Ovary (tissue), 3 donors: ENCODE results near the gene ALPG.

Experiments used
- POLR2A ChIP-seq: fragments of 450-650 bp; IDR thresholded peaks from one replicate; pipeline ENCODE4 v1.6.1; 2017; ENCODE audit warnings: antibody characterized with exemption, mild to moderate bottlenecking, moderate library complexity
- TF ChIP-seq, protein P1 (sequence below), 3 donors: fragments of 450-650 bp in 2 of 3; fragments of 200-600 bp in 1 of 3; IDR thresholded peaks; one replicate each; pipeline versions ENCODE4 v1.5.1 to v1.8.0; 2016 to 2022; ENCODE audit warnings: antibody characterized with exemption in 3 of 3, mild to moderate bottlenecking in 1 of 3
- donor health status: DM: no; HTN: no; CAD: no.

DNA sequence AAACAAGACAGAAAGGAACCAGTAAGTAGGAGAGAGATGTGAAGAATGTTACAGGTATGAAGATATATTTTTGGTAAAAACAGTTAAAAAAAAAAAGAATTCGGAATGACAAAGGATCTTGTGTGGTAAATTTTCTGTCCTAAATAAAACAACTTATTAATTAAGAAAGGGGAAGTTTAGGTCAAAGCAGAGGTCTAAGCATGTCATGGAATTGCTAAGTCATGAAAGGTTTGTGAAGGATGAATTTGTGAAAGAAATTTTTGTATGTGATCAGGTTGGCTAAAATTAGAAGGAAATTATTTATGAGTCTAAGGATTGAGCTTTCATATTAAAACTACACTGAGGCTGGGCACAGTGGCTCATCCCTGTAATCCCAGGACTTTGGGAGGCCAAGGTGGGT, 11.1 kb upstream of the ALPG start:
- TF ChIP-seq POLR2A, result no peak
- TF ChIP-seq, protein P1, sequence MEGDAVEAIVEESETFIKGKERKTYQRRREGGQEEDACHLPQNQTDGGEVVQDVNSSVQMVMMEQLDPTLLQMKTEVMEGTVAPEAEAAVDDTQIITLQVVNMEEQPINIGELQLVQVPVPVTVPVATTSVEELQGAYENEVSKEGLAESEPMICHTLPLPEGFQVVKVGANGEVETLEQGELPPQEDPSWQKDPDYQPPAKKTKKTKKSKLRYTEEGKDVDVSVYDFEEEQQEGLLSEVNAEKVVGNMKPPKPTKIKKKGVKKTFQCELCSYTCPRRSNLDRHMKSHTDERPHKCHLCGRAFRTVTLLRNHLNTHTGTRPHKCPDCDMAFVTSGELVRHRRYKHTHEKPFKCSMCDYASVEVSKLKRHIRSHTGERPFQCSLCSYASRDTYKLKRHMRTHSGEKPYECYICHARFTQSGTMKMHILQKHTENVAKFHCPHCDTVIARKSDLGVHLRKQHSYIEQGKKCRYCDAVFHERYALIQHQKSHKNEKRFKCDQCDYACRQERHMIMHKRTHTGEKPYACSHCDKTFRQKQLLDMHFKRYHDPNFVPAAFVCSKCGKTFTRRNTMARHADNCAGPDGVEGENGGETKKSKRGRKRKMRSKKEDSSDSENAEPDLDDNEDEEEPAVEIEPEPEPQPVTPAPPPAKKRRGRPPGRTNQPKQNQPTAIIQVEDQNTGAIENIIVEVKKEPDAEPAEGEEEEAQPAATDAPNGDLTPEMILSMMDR (IDR thresholded peaks at IDR 0.05), result no peak
